ENCODE measurements around the gene SERTAD3. TPM values are rescaled to one million over a fixed set of nuclear protein-coding genes. Genes with fewer than 3 reads are reported as not detected.

Gene SERTAD3
- total and polyA plus RNA-seq, 2 of the 8 experiments (the other 6 are each of a cell fraction or from before 2014, with no cell fraction given), result 15.1 to 32.1 TPM

DNA sequence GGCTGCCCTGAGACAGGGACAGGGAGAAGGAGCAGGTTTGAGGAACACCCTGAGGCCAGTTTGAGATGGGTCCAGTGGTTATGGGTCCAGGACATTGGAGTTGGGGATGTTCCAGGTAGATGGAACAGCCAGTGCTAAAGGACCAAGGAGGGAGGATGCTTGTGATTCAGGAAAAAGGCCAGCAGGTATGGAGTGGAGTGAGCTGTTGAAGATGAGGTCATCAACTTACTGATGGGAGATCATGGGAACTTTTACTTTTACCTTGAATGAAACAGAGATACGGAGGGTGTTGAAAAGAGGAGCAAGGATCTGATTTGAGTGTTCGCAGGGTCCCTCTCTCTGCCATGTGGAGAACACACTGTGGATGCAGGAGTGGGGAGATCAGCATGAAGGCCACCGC lies 48.1 kb upstream of the SERTAD3 start:
- H4K20me1 ChIP-seq (replicated peaks in 1 of 2; ENCODE audit: control insufficient read depth in 1 of 2, insufficient read depth in 2 of 2, low read length in 2 of 2), result no peaks in the 10 kb centered on the region
- H2AK5ac ChIP-seq (ENCODE audit: low read depth, low read length), result no peak overlapping the region
- H3K18ac ChIP-seq (ENCODE audit: extremely low read depth, low read length), result no peak overlapping the region
- CTCF ChIA-PET (ENCODE audit: partially characterized antibody), result interaction anchor here (1.1 to 2.2 kb wide), 3 partner anchors 11 to 28 kb away, joined by 3 to 8 read pairs (median 5); no protein-coding TSS in a partner anchor
- no peaks in the 10 kb centered on the region for H3K79me2 ChIP-seq (ENCODE audit: control insufficient read depth in 1 of 2, insufficient read depth in 2 of 2, low read length in 2 of 2)
- no peak overlapping the region for H2BK12ac ChIP-seq (ENCODE audit: low read depth, low read length)
- no peak overlapping the region for H3K4me3 ChIP-seq (ENCODE audit: extremely low read depth in 1 of 4, insufficient read depth in 2 of 4, low read depth in 3 of 4, low read length in 4 of 4)
- FAIRE-seq, result no peak
- H3K4ac ChIP-seq (replicated peaks; ENCODE audit: insufficient read length, low read depth, low read length), result no peak overlapping the region
- H3K27ac ChIP-seq (ENCODE audit: low read depth, low read length), result no peak overlapping the region
- no peak for DNase-seq (ENCODE audit: low read depth in 1 of 2, low spot score in 2 of 2)
- H3K4me2 ChIP-seq (ENCODE audit: insufficient read depth in 1 of 2, low read depth in 2 of 2, low read length in 2 of 2), result no peak overlapping the region
- no peaks in the 10 kb centered on the region for H3K36me3 ChIP-seq (ENCODE audit: control insufficient read depth in 2 of 4, insufficient read depth in 4 of 4, low read length in 3 of 4)
- peaks cover 0 to 3% (median 1%) of the 10 kb centered on the region in 4 experiments; a peak in 3 of 7 replicates for H3K27me3 ChIP-seq (replicated peaks in 1 of 4; ENCODE audit: control insufficient read depth in 3 of 4, extremely low read depth in 1 of 4, insufficient read depth in 3 of 4, low read length in 3 of 4)
- H3K79me1 ChIP-seq (ENCODE audit: low read depth, low read length), result no peaks in the 10 kb centered on the region
- no peak overlapping the region for H4K8ac ChIP-seq (ENCODE audit: extremely low read depth, insufficient read depth, low read length)
- no peak overlapping the region for H2BK20ac ChIP-seq (ENCODE audit: low read length)
- H4K91ac ChIP-seq (replicated peaks; ENCODE audit: insufficient read length, low read length), result no peak overlapping the region
- H3K9ac ChIP-seq (replicated peaks in 1 of 4; ENCODE audit: extremely low read depth in 1 of 4, low read depth in 3 of 4, low read length in 3 of 4), result no peak overlapping the region
- no peak overlapping the region for H2BK5ac ChIP-seq (ENCODE audit: low read depth, low read length)
- POLR2A ChIA-PET (ENCODE audit: partially characterized antibody), result no interaction called here
- H2BK120ac ChIP-seq (replicated peaks; ENCODE audit: low read depth, low read length), result no peak overlapping the region
- no peak overlapping the region for H2BK15ac ChIP-seq (ENCODE audit: low read length)
- no peak overlapping the region for H3K23ac ChIP-seq (ENCODE audit: insufficient read length)
- no peak overlapping the region for H2AFZ ChIP-seq (ENCODE audit: low read length)
- 92% methylated on average over 3 of the region's 3 CpGs; no CpG with 5 or more reads in 1 of the 2 experiments for WGBS, 2 experiments (ENCODE audit: extremely low coverage in 1 of 2, insufficient coverage in 1 of 2, insufficient read length in 1 of 2, insufficient replicate concordance in 2 of 2, low coverage in 1 of 2, low lambda C conversion rate in 2 of 2, missing lambda C conversion rate in 1 of 2)
- 0 out of 4 replicates have a peak, but pooled peaks cover 0 to 2% of the 10 kb centered on the region in 2 experiments for H3K9me3 ChIP-seq (ENCODE audit: insufficient read depth in 2 of 2, low read depth in 1 of 2, low read length in 1 of 2)
- H3K14ac ChIP-seq (ENCODE audit: insufficient read length), result no peak overlapping the region
- H3K4me1 ChIP-seq (replicated peaks in 1 of 4; ENCODE audit: control insufficient read depth in 3 of 4, insufficient read depth in 4 of 4, low read length in 3 of 4), result peaks cover 0 to 5% (median 0%) of the 10 kb centered on the region in 4 experiments; a peak in 1 of 7 replicates
- H3K23me2 ChIP-seq (ENCODE audit: low read depth, low read length), result peaks cover 1% of the 10 kb centered on the region; the same call in 1 of the 2 replicates
- H4K5ac ChIP-seq (ENCODE audit: insufficient read length, low read depth, low read length), result no peak overlapping the region
- no peak overlapping the region for H3K56ac ChIP-seq (replicated peaks; ENCODE audit: insufficient read length, low read depth, low read length)
- TF ChIP-seq, protein P1, sequence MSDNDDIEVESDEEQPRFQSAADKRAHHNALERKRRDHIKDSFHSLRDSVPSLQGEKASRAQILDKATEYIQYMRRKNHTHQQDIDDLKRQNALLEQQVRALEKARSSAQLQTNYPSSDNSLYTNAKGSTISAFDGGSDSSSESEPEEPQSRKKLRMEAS (IDR thresholded peaks at IDR 0.05), result no peak
- TF ChIP-seq CTCF (IDR thresholded peaks at IDR 0.05; ENCODE audit: control extremely low read depth in 1 of 3, insufficient read depth in 1 of 3, low read depth in 1 of 3, low read length in 3 of 3) (no peak), KDM1A (IDR thresholded peaks at IDR 0.05; ENCODE audit: borderline replicate concordance, low read length) (no peak), KDM5A (IDR thresholded peaks at IDR 0.05; ENCODE audit: low read length) (no peak), MAFK (IDR thresholded peaks at IDR 0.05; ENCODE audit: low read depth, low read length) (no peak), POLR2A (IDR thresholded peaks at IDR 0.05; ENCODE audit: control extremely low read depth in 1 of 2, low read depth in 2 of 2, low read length in 2 of 2) (no peak), RNF2 (IDR thresholded peaks at IDR 0.05; ENCODE audit: borderline replicate concordance, low read depth, low read length, missing control alignments, poor library complexity, severe bottlenecking) (no peak), RXRA (IDR thresholded peaks at IDR 0.05; ENCODE audit: insufficient read depth, low read depth, low read length) (no peak), JUND (IDR thresholded peaks at IDR 0.05; ENCODE audit: low read length) (no peak), CBX5 (IDR thresholded peaks at IDR 0.05; ENCODE audit: low read depth, low read length) (no peak), EP300 (IDR thresholded peaks at IDR 0.05; ENCODE audit: borderline replicate concordance in 1 of 2, low read depth in 2 of 2, low read length in 2 of 2) (no peak)
